HFF-Myc (cell line): ENCODE data around the gene PARVA.
"Not testable (repeated sequence)": the region's sequence is repeated elsewhere in the genome, so short reads cannot be mapped to it uniquely, and the experiment has no call there.

Experiments
- DNase-seq: peaks from one replicate; pipeline ENCODE4 v3.0.0-alpha.2; 2011; ENCODE audit warnings: low read depth; ENCODE audit errors: extremely low read depth
- H3K4me3 ChIP-seq: replicated peaks from 2 replicates; pipeline ENCODE4 v1.5.1; 2011; ENCODE audit warnings: low read depth, mild to moderate bottlenecking, control low read depth, low read length
- CTCF ChIP-seq: IDR thresholded peaks from 2 replicates; pipeline ENCODE4 v1.5.1; 2012; ENCODE audit warnings: mild to moderate bottlenecking, low read depth, low read length, control low read depth; ENCODE audit errors: missing control alignments

The PARVA gene

GRCh38 chr11:12353534-12353933 lies 23.8 kb upstream of the PARVA start:
- no peak overlapping the region for H3K4me3 ChIP-seq
- DNase-seq: no peak
- TF ChIP-seq CTCF: no peak

GRCh38 chr11:12354750-12355545 lies 22.4 kb upstream of the PARVA start:
- DNase-seq: no peak
- no peak for TF ChIP-seq CTCF
- no peak overlapping the region for H3K4me3 ChIP-seq

GRCh38 chr11:12356944-12357655 lies 20.3 kb upstream of the PARVA start:
- no peak for DNase-seq
- no peak for TF ChIP-seq CTCF
- no peak overlapping the region for H3K4me3 ChIP-seq

- not testable (repeated sequence) for DNase-seq, H3K4me3 ChIP-seq
Observed at GRCh38 chr11:12357697-12358096, 19.7 kb upstream of the PARVA start.

GRCh38 chr11:12358302-12359188 lies 18.8 kb upstream of the PARVA start:
- no peak for DNase-seq
- no peak overlapping the region for H3K4me3 ChIP-seq
- TF ChIP-seq CTCF: no peak

- DNase-seq: no peak
- no peak overlapping the region for H3K4me3 ChIP-seq
- no peak for TF ChIP-seq CTCF
Observed at GRCh38 chr11:12359761-12360160, 17.6 kb upstream of the PARVA start.

GRCh38 chr11:12361682-12362081 lies 15.7 kb upstream of the PARVA start:
- DNase-seq: no peak
- no peak overlapping the region for H3K4me3 ChIP-seq
- TF ChIP-seq CTCF: no peak
